Loucy (cell line): Measurements from ENCODE around the gene TMEM178B.
"Not testable (repeated sequence)": the region's sequence is repeated elsewhere in the genome, so short reads cannot be mapped to it uniquely, and the experiment has no call there.

Experiments used
- H2AFZ ChIP-seq: fragments of 200-600 bp; sonication (generic); 2 replicates; pipeline ENCODE4 v1.6.0; 2016; ENCODE audit warnings: antibody characterized with exemption, mild to moderate bottlenecking, low read length, moderate library complexity
- H3F3A ChIP-seq: fragments of 200-600 bp; 2 replicates; pipeline ENCODE4 v1.6.0; 2016; ENCODE audit warnings: antibody characterized with exemption, low read depth, mild to moderate bottlenecking
- H3K27me3 ChIP-seq: fragments of 200-600 bp; sonication (generic); 2 replicates; pipeline ENCODE4 v1.6.1; 2014; ENCODE audit warnings: low read length, mild to moderate bottlenecking; ENCODE audit not compliant: insufficient read depth, poor library complexity, severe bottlenecking
- H3K36me3 ChIP-seq: fragments of 200-600 bp; sonication (generic); 2 replicates; pipeline ENCODE4 v1.6.1; 2016; ENCODE audit warnings: low read length; ENCODE audit not compliant: insufficient read depth
- H3K4me1 ChIP-seq: fragments of 200-600 bp; sonication (generic); 2 replicates; pipeline ENCODE4 v1.5.1; 2014; ENCODE audit warnings: low read length, mild to moderate bottlenecking; ENCODE audit not compliant: insufficient read depth, poor library complexity, severe bottlenecking
- H3K4me2 ChIP-seq: fragments of 200-600 bp; sonication (generic); 2 replicates; pipeline ENCODE4 v1.6.0; 2014; ENCODE audit warnings: antibody characterized with exemption, low read length, low read depth, mild to moderate bottlenecking; ENCODE audit not compliant: poor library complexity, severe bottlenecking
- H3K4me3 ChIP-seq: fragments of 200-600 bp; sonication (generic); 2 replicates; pipeline ENCODE4 v1.5.1; 2014; ENCODE audit warnings: low read length, mild to moderate bottlenecking, mixed read lengths; ENCODE audit not compliant: poor library complexity, severe bottlenecking
- H3K79me2 ChIP-seq: fragments of 200-600 bp; sonication (generic); 2 replicates; pipeline ENCODE4 v1.6.1; 2014; ENCODE audit warnings: low read length; ENCODE audit not compliant: insufficient read depth
- H3K9ac ChIP-seq: fragments of 200-600 bp; sonication (generic); 2 replicates; pipeline ENCODE4 v1.6.0; 2014; ENCODE audit warnings: mild to moderate bottlenecking, low read depth, low read length, moderate library complexity; ENCODE audit not compliant: poor library complexity, severe bottlenecking
- H3K9me2 ChIP-seq: fragments of 200-600 bp; sonication (generic); replicated peaks from 2 replicates; pipeline ENCODE4 v1.6.1; 2016; ENCODE audit warnings: low read depth, low read length, mixed read lengths
- H3K9me3 ChIP-seq: fragments of 200-600 bp; sonication (generic); 2 replicates; pipeline ENCODE4 v1.6.1; 2014; ENCODE audit warnings: mild to moderate bottlenecking, antibody characterized with exemption, low read length, low read depth; ENCODE audit not compliant: insufficient read depth
- H4K20me1 ChIP-seq: fragments of 200-600 bp; sonication (generic); 2 replicates; pipeline ENCODE4 v1.6.0; 2014; ENCODE audit warnings: antibody characterized with exemption, low read length, mild to moderate bottlenecking; ENCODE audit not compliant: insufficient read depth, poor library complexity, severe bottlenecking
- CTCF ChIP-seq: fragments of 200-600 bp; sonication (generic); conservative IDR thresholded peaks from 2 replicates; pipeline ENCODE4 v1.5.1; 2014; ENCODE audit warnings: mild to moderate bottlenecking, antibody characterized with exemption, low read length
- EZH2phosphoT487 ChIP-seq: fragments of 200-600 bp; IDR thresholded peaks from 2 replicates; pipeline ENCODE4 v1.6.1; 2018; ENCODE audit warnings: antibody characterized with exemption, mild to moderate bottlenecking, moderate library complexity, borderline replicate concordance

The TMEM178B gene

GRCh38 chr7:141193066-141193465 lies 119.2 kb downstream of the TMEM178B start:
- TF ChIP-seq CTCF (no peak), EZH2phosphoT487 (no peak)
- Histone ChIP-seq H2AFZ (no peak overlapping the region), H3F3A (no peaks in the 10 kb centered on the region), H3K9me2 (no peaks in the 10 kb centered on the region), H3K4me2 (no peak overlapping the region), H4K20me1 (no peaks in the 10 kb centered on the region), H3K4me3 (no peak overlapping the region), H3K36me3 (no peaks in the 10 kb centered on the region), H3K27me3 (no peaks in the 10 kb centered on the region), H3K4me1 (no peaks in the 10 kb centered on the region), H3K79me2 (no peaks in the 10 kb centered on the region), H3K9ac (no peak overlapping the region), H3K9me3 (no peaks in the 10 kb centered on the region)

GRCh38 chr7:141195722-141196121 lies 121.9 kb downstream of the TMEM178B start:
- not testable (repeated sequence) for H4K20me1 ChIP-seq, H3K9me2 ChIP-seq, H3K79me2 ChIP-seq, H2AFZ ChIP-seq, H3F3A ChIP-seq, H3K27me3 ChIP-seq, H3K4me3 ChIP-seq, H3K4me2 ChIP-seq, H3K9me3 ChIP-seq, H3K4me1 ChIP-seq, H3K36me3 ChIP-seq, H3K9ac ChIP-seq

- Histone ChIP-seq H3K4me1 (no peaks in the 10 kb centered on the region), H3K36me3 (no peaks in the 10 kb centered on the region), H3K9me3 (no peaks in the 10 kb centered on the region), H3K4me3 (no peak overlapping the region), H3K9me2 (no peaks in the 10 kb centered on the region), H3K79me2 (no peaks in the 10 kb centered on the region), H3K9ac (no peak overlapping the region), H2AFZ (no peak overlapping the region), H3K27me3 (no peaks in the 10 kb centered on the region), H4K20me1 (no peaks in the 10 kb centered on the region), H3F3A (no peaks in the 10 kb centered on the region), H3K4me2 (no peak overlapping the region)
- TF ChIP-seq CTCF (no peak), EZH2phosphoT487 (no peak)
Measured at GRCh38 chr7:141198194-141198958, 124.5 kb downstream of the TMEM178B start.
